A673 (cell line): ENCODE data around the gene PRKCA. TPM values are rescaled to one million over a fixed set of nuclear protein-coding genes. Genes with fewer than 3 reads are reported as not detected.

Source experiments
- BruUV-seq: library from RNA; stranded (reverse); fragments of 400-500 nt; replicated peaks from 2 replicates; lab custom pipeline; 2021; lab: Mats Ljungman, UMichigan
- CTCF ChIA-PET: fragments of 300-600 bp; sonication (Branson Sonifier 250); formaldehyde crosslinking; loops from one replicate; lab custom pipeline; 2022; ENCODE audit warnings: antibody characterized with exemption; lab: Charles Lee
- POLR2A ChIA-PET: fragments of 300-600 bp; sonication (Branson Sonifier 250); formaldehyde crosslinking; loops from one replicate; lab custom pipeline; 2022; ENCODE audit warnings: antibody characterized with exemption; ENCODE audit not compliant: low non-redundant PET; lab: Charles Lee
- DNase-seq: peaks from one replicate; pipeline ENCODE4 v3.0.0-alpha.2; 2015; ENCODE audit warnings: low spot score
- H3K27ac ChIP-seq: fragments of 200-600 bp; sonication (generic); 2 replicates; pipeline ENCODE4 v1.5.1; 2016; ENCODE audit warnings: mixed run types, low read depth, mild to moderate bottlenecking, mixed read lengths, antibody characterized with exemption, low read length; ENCODE audit not compliant: poor library complexity, severe bottlenecking
- H3K27me3 ChIP-seq: fragments of 200-600 bp; sonication (generic); replicated peaks from 2 replicates; pipeline ENCODE4 v1.6.1; 2017; ENCODE audit warnings: mixed run types, low read depth, mild to moderate bottlenecking, mixed read lengths, antibody characterized with exemption, low read length; ENCODE audit not compliant: insufficient read depth, poor library complexity
- H3K36me3 ChIP-seq: fragments of 200-600 bp; sonication (generic); 2 replicates; pipeline ENCODE4 v1.6.1; 2016; ENCODE audit warnings: mixed run types, mild to moderate bottlenecking, mixed read lengths, antibody characterized with exemption, low read length; ENCODE audit not compliant: insufficient read depth, poor library complexity, severe bottlenecking
- H3K4me1 ChIP-seq: fragments of 200-600 bp; sonication (generic); 2 replicates; pipeline ENCODE4 v1.6.1; 2017; ENCODE audit warnings: mixed run types, mild to moderate bottlenecking, mixed read lengths, antibody characterized with exemption, low read length; ENCODE audit not compliant: insufficient read depth, poor library complexity, severe bottlenecking
- H3K4me3 ChIP-seq: fragments of 200-600 bp; sonication (generic); 2 replicates; pipeline ENCODE4 v1.5.1; 2016; ENCODE audit warnings: low read depth, mixed run types, mild to moderate bottlenecking, mixed read lengths, low read length; ENCODE audit not compliant: poor library complexity, severe bottlenecking
- H3K9me3 ChIP-seq: fragments of 200-600 bp; sonication (generic); 2 replicates; pipeline ENCODE4 v1.6.1; 2016; ENCODE audit warnings: mixed run types, low read depth, mild to moderate bottlenecking, mixed read lengths, antibody characterized with exemption, low read length; ENCODE audit not compliant: poor library complexity, severe bottlenecking
- CTCF ChIP-seq: fragments of 300-800, 200-600 bp; sonication (generic); conservative IDR thresholded peaks from 2 replicates; pipeline ENCODE4 v1.5.1; 2017; ENCODE audit warnings: low read depth, mild to moderate bottlenecking, antibody characterized with exemption, low read length, moderate library complexity, mixed read lengths
- EZH2 ChIP-seq: fragments of 200-600 bp; sonication (generic); IDR thresholded peaks from 2 replicates; pipeline ENCODE4 v1.6.1; 2017; ENCODE audit warnings: borderline replicate concordance, low read depth, mild to moderate bottlenecking, mixed read lengths, antibody characterized with exemption, low read length; ENCODE audit not compliant: poor library complexity, severe bottlenecking
- intact Hi-C: fragments of 100-400 bp; cut with micrococcal nuclease; formaldehyde crosslinking; loops from one replicate; pipeline ENCODE4 v1.10.0; 2022; ENCODE audit not compliant: unreplicated experiment
- total RNA-seq: library from RNA; stranded (reverse); gene quantifications from 2 replicates; pipeline ENCODE4 v1.2.3, GENCODE V29; 2021

Gene PRKCA
- total RNA-seq, 1 experiment from 2014 or later = 16.3 TPM

GRCh38 chr17:66387392-66387981 lies 85.1 kb downstream of the PRKCA start:
- peaks cover 9% of the 10 kb centered on the region for H3K4me1 ChIP-seq
- no TSS peak for BruUV-seq
- no peak for DNase-seq
- H3K9me3 ChIP-seq = no peaks in the 10 kb centered on the region
- ChIA-PET POLR2A (no interaction called here), CTCF (no interaction called here)
- TF ChIP-seq CTCF = no peak
- no peak for TF ChIP-seq EZH2
- no peak overlapping the region for H3K4me3 ChIP-seq
- intact Hi-C loops = no loop called here
- no peak overlapping the region for H3K27ac ChIP-seq
- H3K36me3 ChIP-seq = no peaks in the 10 kb centered on the region
- H3K27me3 ChIP-seq = no peaks in the 10 kb centered on the region

- intact Hi-C loops = no loop called here
- H3K36me3 ChIP-seq = no peaks in the 10 kb centered on the region
- ChIA-PET POLR2A (no interaction called here), CTCF (no interaction called here)
- no peaks in the 10 kb centered on the region for H3K9me3 ChIP-seq
- no TSS peak for BruUV-seq
- TF ChIP-seq EZH2 (no peak), CTCF (no peak)
- H3K27me3 ChIP-seq = no peaks in the 10 kb centered on the region
- no peak overlapping the region for H3K4me3 ChIP-seq
- no peak overlapping the region for H3K27ac ChIP-seq
- DNase-seq = no peak
- peaks cover 4% of the 10 kb centered on the region for H3K4me1 ChIP-seq
Observed at GRCh38 chr17:66392783-66393437, 90.5 kb downstream of the PRKCA start.

- no peak overlapping the region for H3K4me3 ChIP-seq
- intact Hi-C loops = no loop called here
- POLR2A ChIA-PET = no interaction called here
- H3K27me3 ChIP-seq = no peaks in the 10 kb centered on the region
- peaks cover 4% of the 10 kb centered on the region for H3K4me1 ChIP-seq
- H3K27ac ChIP-seq = no peak overlapping the region
- TF ChIP-seq CTCF = no peak
- no peak for TF ChIP-seq EZH2
- H3K36me3 ChIP-seq = no peaks in the 10 kb centered on the region
- CTCF ChIA-PET = no interaction called here
- no TSS peak for BruUV-seq
- no peak for DNase-seq
- no peaks in the 10 kb centered on the region for H3K9me3 ChIP-seq
Observed at GRCh38 chr17:66395961-66396360, 93.5 kb downstream of the PRKCA start.
